GM08714 (cell line): ENCODE data around the gene UNC5B.

Experiments
- H3K4me3 ChIP-seq: fragments of 200-500 bp; sonication (Bioruptor generic); 2 replicates; pipeline ENCODE4 v1.5.1; 2014; ENCODE audit warnings: mild to moderate bottlenecking, low read length, inconsistent platforms
- ZNF274 ChIP-seq: IDR thresholded peaks from 2 replicates; pipeline ENCODE4 v1.6.1; 2012; ENCODE audit warnings: mild to moderate bottlenecking, low read depth, low read length

The UNC5B gene

DNA sequence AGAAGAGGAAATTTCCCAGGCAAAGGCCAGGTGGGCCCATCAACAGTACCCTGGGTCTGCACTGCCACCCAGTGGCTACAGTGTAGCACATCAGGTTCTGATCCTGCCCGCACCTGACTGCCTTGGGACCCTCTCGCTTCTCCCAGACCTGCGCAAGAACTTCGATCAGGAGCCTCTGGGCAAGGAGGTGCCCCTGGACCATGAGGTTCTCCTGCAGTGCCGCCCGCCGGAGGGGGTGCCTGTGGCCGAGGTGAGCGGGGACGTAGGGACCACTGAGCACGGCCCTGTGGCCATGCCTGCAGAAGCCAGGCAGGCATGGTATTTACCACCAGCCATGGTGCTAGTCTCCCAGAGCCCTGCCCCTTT is 72.8 kb downstream of the UNC5B start:
- H3K4me3 ChIP-seq = no peak overlapping the region
- TF ChIP-seq ZNF274 = no peak

DNA sequence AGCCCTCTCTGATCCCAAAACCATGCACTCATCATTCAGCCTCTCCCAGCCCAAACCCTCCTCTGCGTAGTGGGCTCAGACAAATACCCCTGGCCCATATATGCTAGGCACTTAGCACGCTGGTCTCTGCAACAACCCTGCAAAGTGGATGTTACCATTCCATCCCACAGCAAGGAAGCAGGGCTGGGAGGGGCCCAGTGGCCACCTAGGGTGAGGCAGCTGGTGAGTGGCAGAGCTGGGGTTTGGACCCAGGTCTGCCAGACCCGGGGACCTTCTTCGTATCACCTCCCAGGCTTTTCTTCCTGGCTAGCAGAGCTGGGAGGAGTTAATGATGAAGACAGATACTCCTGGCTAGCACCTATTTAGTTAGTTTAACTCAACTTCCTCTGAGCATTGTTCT is 73.6 kb downstream of the UNC5B start:
- no peak overlapping the region for H3K4me3 ChIP-seq
- no peak for TF ChIP-seq ZNF274

GRCh38 chr10:71286521-71287294 is 74.3 kb downstream of the UNC5B start:
- TF ChIP-seq ZNF274 = no peak
- H3K4me3 ChIP-seq = no peak overlapping the region

GRCh38 chr10:71287456-71287855 is 75.1 kb downstream of the UNC5B start:
- no peak for TF ChIP-seq ZNF274
- H3K4me3 ChIP-seq = no peak overlapping the region

DNA sequence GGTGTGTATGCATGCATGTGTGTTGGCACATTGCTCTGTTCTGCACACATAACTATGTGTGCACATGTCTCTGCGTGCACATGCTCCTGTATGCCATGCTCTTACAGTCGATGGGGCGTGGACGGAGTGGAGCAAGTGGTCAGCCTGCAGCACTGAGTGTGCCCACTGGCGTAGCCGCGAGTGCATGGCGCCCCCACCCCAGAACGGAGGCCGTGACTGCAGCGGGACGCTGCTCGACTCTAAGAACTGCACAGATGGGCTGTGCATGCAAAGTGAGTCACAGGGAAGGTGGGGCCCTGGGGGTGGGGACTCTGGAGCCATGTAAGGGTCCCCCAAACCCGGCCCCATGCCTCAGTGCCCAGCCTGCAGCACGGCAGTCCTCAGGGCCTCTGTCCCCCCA is 76.1 kb downstream of the UNC5B start:
- no peak overlapping the region for H3K4me3 ChIP-seq
- no peak for TF ChIP-seq ZNF274

GRCh38 chr10:71289421-71290130 is 77.2 kb downstream of the UNC5B start:
- no peak overlapping the region for H3K4me3 ChIP-seq
- TF ChIP-seq ZNF274 = no peak

GRCh38 chr10:71290331-71290730 is 78.0 kb downstream of the UNC5B start:
- no peak overlapping the region for H3K4me3 ChIP-seq

DNA sequence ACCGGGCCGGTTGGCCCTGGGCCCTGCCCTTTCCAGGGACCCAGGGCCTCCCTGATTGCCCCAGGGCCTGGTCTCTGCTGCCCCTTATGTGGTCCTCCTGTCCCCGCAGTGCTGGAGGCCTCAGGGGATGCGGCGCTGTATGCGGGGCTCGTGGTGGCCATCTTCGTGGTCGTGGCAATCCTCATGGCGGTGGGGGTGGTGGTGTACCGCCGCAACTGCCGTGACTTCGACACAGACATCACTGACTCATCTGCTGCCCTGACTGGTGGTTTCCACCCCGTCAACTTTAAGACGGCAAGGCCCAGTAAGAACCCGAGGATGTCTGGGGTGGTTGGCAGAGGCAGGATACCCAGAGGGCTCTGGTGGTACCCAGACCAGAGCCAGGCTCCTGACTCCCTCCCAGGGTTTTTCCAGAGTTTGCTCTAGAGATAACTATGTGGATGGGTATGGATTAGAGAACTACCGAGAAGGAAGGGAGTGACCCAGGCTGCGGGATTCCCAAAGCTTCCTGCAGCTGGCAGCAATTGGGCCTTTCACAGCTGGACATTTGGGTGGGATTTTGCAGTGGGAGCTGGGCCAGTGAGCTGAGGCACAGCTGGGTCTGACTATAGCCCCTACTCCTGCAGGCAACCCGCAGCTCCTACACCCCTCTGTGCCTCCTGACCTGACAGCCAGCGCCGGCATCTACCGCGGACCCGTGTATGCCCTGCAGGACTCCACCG is 78.6 kb downstream of the UNC5B start:
- H3K4me3 ChIP-seq = no peak overlapping the region
- no peak for TF ChIP-seq ZNF274

More at GRCh38 chr10:71290331-71290730, 78.0 kb downstream of the UNC5B start:
- no peak for TF ChIP-seq ZNF274

DNA sequence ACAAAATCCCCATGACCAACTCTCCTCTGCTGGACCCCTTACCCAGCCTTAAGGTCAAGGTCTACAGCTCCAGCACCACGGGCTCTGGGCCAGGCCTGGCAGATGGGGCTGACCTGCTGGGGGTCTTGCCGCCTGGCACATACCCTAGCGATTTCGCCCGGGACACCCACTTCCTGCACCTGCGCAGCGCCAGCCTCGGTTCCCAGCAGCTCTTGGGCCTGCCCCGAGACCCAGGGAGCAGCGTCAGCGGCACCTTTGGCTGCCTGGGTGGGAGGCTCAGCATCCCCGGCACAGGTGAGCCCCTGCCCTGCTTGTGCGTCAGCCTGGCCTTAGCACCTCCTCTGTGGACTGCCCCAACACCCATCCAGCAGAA is 79.1 kb downstream of the UNC5B start:
- H3K4me3 ChIP-seq = no peak overlapping the region
- TF ChIP-seq ZNF274 = no peak

DNA sequence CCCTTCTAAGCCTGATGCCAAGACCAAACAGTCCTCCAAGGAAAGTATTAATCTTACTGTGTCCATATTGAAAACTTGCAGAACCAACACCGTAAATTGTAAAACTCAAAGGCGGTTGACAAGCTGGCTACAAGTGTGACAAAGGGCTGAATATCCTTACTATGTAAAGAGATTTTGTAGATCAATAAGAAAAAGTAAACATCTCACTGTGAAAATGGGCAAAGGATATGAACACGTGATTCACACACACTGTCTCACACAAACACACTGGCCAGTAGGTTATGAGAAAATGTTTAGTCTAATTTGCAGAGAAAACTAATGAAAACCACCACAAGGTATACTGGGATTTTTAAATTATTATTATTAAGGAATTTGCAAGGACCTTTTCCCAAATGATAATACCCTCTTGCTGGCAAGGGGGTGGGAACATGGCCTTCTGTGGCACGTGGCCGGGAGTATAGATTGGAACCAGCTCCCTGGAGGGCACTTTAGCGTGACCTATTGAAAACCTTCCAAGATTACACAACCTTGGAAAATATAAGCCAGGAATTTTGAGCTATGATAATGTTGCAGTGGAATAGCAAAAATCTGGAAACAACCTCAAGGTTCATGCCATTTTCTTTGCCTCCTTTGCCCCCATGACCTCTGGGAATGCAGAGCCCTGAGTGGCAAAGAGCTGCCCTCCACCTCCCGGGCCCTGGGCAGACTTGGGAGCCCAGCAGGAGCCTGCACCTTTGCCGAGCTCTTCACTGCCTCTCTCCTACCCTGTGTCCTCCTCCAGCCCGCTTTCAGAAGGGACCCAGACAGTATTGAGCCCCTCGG is 80.5 kb downstream of the UNC5B start:
- H3K4me3 ChIP-seq = no peak overlapping the region
- TF ChIP-seq ZNF274 = no peak

DNA sequence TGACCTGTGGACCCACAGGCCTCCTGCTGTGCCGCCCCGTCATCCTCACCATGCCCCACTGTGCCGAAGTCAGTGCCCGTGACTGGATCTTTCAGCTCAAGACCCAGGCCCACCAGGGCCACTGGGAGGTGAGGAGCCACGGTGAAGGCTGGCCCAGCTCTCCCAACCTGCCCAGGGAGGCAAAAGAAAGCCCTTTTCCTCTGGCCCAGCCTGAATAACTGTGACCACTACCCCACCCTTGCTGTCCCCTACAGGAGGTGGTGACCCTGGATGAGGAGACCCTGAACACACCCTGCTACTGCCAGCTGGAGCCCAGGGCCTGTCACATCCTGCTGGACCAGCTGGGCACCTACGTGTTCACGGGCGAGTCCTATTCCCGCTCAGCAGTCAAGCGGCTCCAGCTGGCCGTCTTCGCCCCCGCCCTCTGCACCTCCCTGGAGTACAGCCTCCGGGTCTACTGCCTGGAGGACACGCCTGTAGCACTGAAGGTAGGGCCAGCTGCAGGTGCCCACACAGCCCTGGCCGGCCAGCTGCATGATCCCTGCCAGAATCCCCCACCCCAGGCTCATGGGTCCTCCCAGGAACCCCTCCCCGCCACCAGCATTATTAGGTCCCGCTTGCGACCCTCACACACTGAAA is 81.2 kb downstream of the UNC5B start:
- no peak for TF ChIP-seq ZNF274
- H3K4me3 ChIP-seq = no peak overlapping the region

GRCh38 chr10:71294091-71294561 is 81.8 kb downstream of the UNC5B start:
- no peak for TF ChIP-seq ZNF274
- H3K4me3 ChIP-seq = no peak overlapping the region

DNA sequence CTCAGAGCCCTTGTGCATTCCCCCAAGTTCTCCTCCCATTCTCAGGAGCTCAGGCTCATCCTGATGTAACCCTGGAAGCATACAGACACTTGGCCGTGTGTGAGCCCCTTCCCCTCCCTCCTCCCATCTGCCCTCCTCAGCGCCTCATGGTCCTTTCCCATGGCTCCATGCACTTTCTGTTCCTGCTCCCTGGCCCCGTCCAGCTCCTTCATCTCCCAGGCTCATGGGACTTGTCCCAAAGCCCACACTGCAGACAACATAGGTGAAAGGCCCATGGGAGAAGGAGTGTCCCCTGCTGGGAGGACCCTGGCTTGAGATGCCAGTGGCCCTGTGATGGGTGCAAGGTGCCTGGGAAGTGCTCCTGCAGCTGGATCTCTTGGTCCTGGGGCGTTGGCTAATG is 82.5 kb downstream of the UNC5B start:
- H3K4me3 ChIP-seq = no peak overlapping the region
- TF ChIP-seq ZNF274 = no peak
